ENCODE measurements around the gene CDH23.

DNA sequence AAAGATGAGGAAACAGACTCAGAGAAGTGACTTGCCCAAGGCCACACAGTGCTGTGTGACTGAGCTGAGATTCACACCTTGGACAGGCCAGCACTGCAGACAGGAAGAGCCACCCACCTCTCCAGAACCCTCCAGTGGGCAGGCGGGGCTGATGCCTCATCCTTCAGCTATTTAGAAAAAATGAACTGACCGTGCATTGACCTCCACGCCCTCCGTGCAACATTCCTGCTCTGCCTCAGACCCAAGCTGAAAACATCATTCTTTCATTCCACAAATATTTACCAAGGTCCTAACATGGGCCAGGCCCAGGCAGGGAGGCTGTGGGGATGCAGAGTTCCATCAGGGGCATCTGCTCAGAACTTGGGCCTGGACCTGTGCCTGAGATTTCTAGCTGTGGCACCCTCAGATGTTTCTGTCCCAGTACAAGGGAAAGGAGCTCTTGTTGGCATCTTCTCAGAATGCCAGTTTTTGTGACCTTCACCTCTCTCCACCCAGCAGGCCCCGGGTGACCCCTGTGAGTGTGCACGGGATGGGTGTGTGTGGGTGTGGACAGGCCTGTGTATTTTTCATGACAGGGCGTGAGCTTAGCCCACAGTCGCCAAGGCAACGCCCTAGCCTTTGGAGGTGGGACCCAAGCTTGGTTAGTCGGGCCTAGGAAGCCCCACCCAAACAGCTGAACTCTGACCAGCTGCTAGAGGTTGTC is 370.1 kb downstream of the CDH23 start:
- TF ChIP-seq E2F5 (CRISPR knock-in tag; IDR thresholded peaks at IDR 0.05) (no peak), ZNF532 (CRISPR knock-in tag; IDR thresholded peaks at IDR 0.05; ENCODE audit: borderline replicate concordance) (no peak), OVOL2 (CRISPR knock-in tag; IDR thresholded peaks at IDR 0.05; ENCODE audit: borderline replicate concordance) (no peak)
- TF ChIP-seq, protein P1, sequence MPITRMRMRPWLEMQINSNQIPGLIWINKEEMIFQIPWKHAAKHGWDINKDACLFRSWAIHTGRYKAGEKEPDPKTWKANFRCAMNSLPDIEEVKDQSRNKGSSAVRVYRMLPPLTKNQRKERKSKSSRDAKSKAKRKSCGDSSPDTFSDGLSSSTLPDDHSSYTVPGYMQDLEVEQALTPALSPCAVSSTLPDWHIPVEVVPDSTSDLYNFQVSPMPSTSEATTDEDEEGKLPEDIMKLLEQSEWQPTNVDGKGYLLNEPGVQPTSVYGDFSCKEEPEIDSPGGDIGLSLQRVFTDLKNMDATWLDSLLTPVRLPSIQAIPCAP (CRISPR knock-in tag; IDR thresholded peaks at IDR 0.05), result no peak
- TF ChIP-seq, protein P2, sequence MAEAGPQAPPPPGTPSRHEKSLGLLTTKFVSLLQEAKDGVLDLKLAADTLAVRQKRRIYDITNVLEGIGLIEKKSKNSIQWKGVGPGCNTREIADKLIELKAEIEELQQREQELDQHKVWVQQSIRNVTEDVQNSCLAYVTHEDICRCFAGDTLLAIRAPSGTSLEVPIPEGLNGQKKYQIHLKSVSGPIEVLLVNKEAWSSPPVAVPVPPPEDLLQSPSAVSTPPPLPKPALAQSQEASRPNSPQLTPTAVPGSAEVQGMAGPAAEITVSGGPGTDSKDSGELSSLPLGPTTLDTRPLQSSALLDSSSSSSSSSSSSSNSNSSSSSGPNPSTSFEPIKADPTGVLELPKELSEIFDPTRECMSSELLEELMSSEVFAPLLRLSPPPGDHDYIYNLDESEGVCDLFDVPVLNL (CRISPR knock-in tag; IDR thresholded peaks at IDR 0.05; ENCODE audit: borderline replicate concordance, low read depth), result no peak

Data from WTC11 (cell line).